ENCODE results near the gene VCX. TPM values are rescaled to one million over a fixed set of nuclear protein-coding genes. Genes with fewer than 3 reads are reported as not detected.
"Not testable (repeated sequence)": the region's sequence is repeated elsewhere in the genome, so short reads cannot be mapped to it uniquely, and the experiment has no call there.

The VCX gene
- total RNA-seq (2011; cell fraction: chromatin; rRNA removed; ENCODE audit: low replicate concordance): 0.53 and 0.76 TPM in 2 replicates
- 2.2 TPM in 1 of 2 replicates, not detected in the other for total RNA-seq (2011; cell fraction: nucleolus; rRNA removed)
- total RNA-seq (2011; cell fraction: nucleoplasm; rRNA removed): 0.95 and 1.4 TPM in 2 replicates
- total RNA-seq (2014; rRNA removed) (13.6 and 17.8 TPM in 2 replicates), total RNA-seq (2014; rRNA removed; fragmentation: Illumina TruSeq; extraction: Trizol) (13.5 and 17.3 TPM in 2 replicates), total RNA-seq (2015; rRNA removed; fragmentation: Illumina TruSeq; extraction: Trizol) (29.0 and 35.3 TPM in 2 replicates), total RNA-seq (2021) (9.0 and 11.9 TPM in 2 replicates), polyA plus RNA-seq (2011; rRNA removed) (1.9 and 4.3 TPM in 2 replicates), polyA plus RNA-seq (2014; fragmentation: Illumina TruSeq; extraction: Trizol) (6.0 and 8.0 TPM in 2 replicates), polyA plus RNA-seq (2014; fragmentation: Nextera tagmentation; extraction: Ambion mirVana) (under 1 TPM; 0.83 to 0.87 TPM), polyA plus RNA-seq (2014; rRNA removed) (9.5 and 9.8 TPM in 2 replicates), polyA minus RNA-seq (2011; rRNA and poly(A)+ RNA removed) (3.9 and 9.0 TPM in 2 replicates), Bru-seq, nascent RNA (percentile 36 among the genes with signal in this experiment), BruChase-seq, experiment 1, labeled RNA remaining after a 2-hour chase (percentile 42 among the genes with signal in this experiment), BruChase-seq, experiment 2, labeled RNA remaining after a 6-hour chase (percentile 50 among the genes with signal in this experiment)
- polyA plus RNA-seq (2011; cell fraction: cytosol; rRNA removed): 0.99 and 2.5 TPM in 2 replicates
- 1.0 and 1.6 TPM in 2 replicates for polyA plus RNA-seq (2011; cell fraction: nucleus; rRNA removed)
- 28.4 and 32.1 TPM in 2 replicates for polyA plus RNA-seq (2012)
- polyA minus RNA-seq (2011; cell fraction: cytosol; rRNA and poly(A)+ RNA removed): 3.2 TPM in 1 of 2 replicates, not detected in the other
- 0.56 and 0.67 TPM in 2 replicates for polyA minus RNA-seq (2011; cell fraction: nucleus; rRNA and poly(A)+ RNA removed)
- long read RNA-seq, experiment 1, partial matches to known transcripts: 101 of 101 reads
- long read RNA-seq, experiment 1, other reads (novel, unspliced or antisense): 0 of 101 reads
- long read RNA-seq, experiment 2, partial matches to known transcripts: 13 of 26 reads
- long read RNA-seq, experiment 2, other reads (novel, unspliced or antisense): 13 of 26 reads
- long read RNA-seq, experiment 3, partial matches to known transcripts: 77 of 79 reads
- long read RNA-seq, experiment 3, other reads (novel, unspliced or antisense): 2 of 79 reads

GRCh38 chrX:7842871-7843270, at the start of gene VCX:
Gene VCX, plus strand, starts transcription at chrX:7843171. Its CDS starts 33 bp downstream, at chrX:7843204.
- POLR2A ChIA-PET; H3K36me3 ChIP-seq (ENCODE audit: control insufficient read depth, insufficient read depth, low read length); H3K4me1 ChIP-seq (replicated peaks in 1 of 2; ENCODE audit: control insufficient read depth in 2 of 2, insufficient read depth in 2 of 2, low read length in 2 of 2); H2AFZ ChIP-seq (ENCODE audit: low read depth, low read length); H3K9me3 ChIP-seq (replicated peaks; ENCODE audit: control insufficient read depth, insufficient read depth, low read depth, low read length); BruUV-seq (replicated peaks); H3K4me2 ChIP-seq (ENCODE audit: insufficient read depth, low read length); H3K9ac ChIP-seq (ENCODE audit: insufficient read depth in 1 of 2, low read depth in 2 of 2, low read length in 2 of 2); intact Hi-C loops (cut with micrococcal nuclease); H4K20me1 ChIP-seq (replicated peaks; ENCODE audit: control insufficient read depth, insufficient read depth, low read length); H3K27me3 ChIP-seq (ENCODE audit: control insufficient read depth in 2 of 2, insufficient read depth in 2 of 2, low read length in 2 of 2); ATAC-seq; H3K79me2 ChIP-seq (ENCODE audit: control insufficient read depth, insufficient read depth, low read length); in situ Hi-C loops (cut with MboI); H3K9me1 ChIP-seq (ENCODE audit: control insufficient read depth, insufficient read depth, low read length); H3K27ac ChIP-seq (ENCODE audit: extremely low read depth, low read depth, low read length); FAIRE-seq; CTCF ChIA-PET (ENCODE audit: low intra/inter-chr PET ratio); H3K4me3 ChIP-seq: not testable (repeated sequence)
- peak in 1 of 4 experiments; percentile 3 for DNase-seq (ENCODE audit: extremely low read depth in 1 of 4, low spot score in 3 of 4)
- TF ChIP-seq NFYB (IDR thresholded peaks at IDR 0.05; ENCODE audit: extremely low read depth, insufficient read length) (peak; percentile 8), CHD2 (IDR thresholded peaks at IDR 0.05; ENCODE audit: low read depth, low read length) (peak; percentile 41; the same call in 1 of the 2 replicates)
- TF ChIP-seq, protein P1, sequence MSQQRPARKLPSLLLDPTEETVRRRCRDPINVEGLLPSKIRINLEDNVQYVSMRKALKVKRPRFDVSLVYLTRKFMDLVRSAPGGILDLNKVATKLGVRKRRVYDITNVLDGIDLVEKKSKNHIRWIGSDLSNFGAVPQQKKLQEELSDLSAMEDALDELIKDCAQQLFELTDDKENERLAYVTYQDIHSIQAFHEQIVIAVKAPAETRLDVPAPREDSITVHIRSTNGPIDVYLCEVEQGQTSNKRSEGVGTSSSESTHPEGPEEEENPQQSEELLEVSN (IDR thresholded peaks at IDR 0.05; ENCODE audit: borderline replicate concordance in 1 of 2, extremely low read depth in 1 of 2, insufficient read depth in 1 of 2, insufficient read length in 1 of 2, low read depth in 1 of 2, low read length in 1 of 2, poor library complexity in 1 of 2, severe bottlenecking in 1 of 2): peak in 1 of 2 experiments; percentile 33
- no CpG with 5 or more reads among the region's 20 CpGs for WGBS (ENCODE audit: insufficient coverage, low coverage, missing lambda C conversion rate)

All from K562 (cell line).